Measurements from ENCODE around the gene WAS.
"Not testable (repeated sequence)": the region's sequence is repeated elsewhere in the genome, so short reads cannot be mapped to it uniquely, and the experiment has no call there.

DNA sequence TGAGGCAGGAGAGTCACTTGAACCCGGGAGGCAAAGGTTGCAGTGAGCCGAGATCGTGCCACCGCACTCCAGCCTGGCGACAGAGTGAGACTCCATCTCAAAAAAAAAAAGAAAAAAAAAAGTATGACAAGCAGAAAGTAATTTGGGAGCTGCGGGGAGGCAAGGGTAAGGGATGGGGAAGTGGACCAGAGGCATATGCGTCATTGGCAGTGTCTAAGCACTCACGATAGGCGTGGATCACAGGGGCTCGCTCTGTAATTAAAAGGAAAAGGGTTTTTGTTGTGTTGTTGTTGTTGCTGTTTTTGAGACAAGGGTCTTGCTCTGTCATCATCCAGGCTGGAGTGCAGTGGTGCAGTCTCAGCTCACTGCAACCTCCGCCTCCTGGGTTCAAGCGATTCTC lies 804 bp upstream of the WAS start:
- TF ChIP-seq CTCF (conservative IDR thresholded peaks at IDR 0.05); ZFX (IDR thresholded peaks at IDR 0.05): not testable (repeated sequence)
